GM12878 (cell line): ENCODE measurements around the gene LST1. TPM values are rescaled to one million over a fixed set of nuclear protein-coding genes. Genes with fewer than 3 reads are reported as not detected.

Experiments used
- ATAC-seq: fragments of 200-7000 bp; cut with Tn5 transposase; 3 replicates; pipeline ENCODE4 v1.9.1; 2020; ENCODE audit warnings: mild to moderate bottlenecking, moderate library complexity
- BruUV-seq: library from RNA; stranded (reverse); fragments of 400-500 nt; replicated peaks from 2 replicates; lab custom pipeline; 2021; lab: Mats Ljungman, UMichigan
- CTCF ChIA-PET: fragments of 300-600 bp; sonication (Branson Sonifier 250); formaldehyde crosslinking; extraction: SDS; loops from one replicate; lab custom pipeline; 2021; ENCODE audit warnings: inconsistent platforms; lab: Yijun Ruan, JAX
- POLR2A ChIA-PET: fragments of 350-600 bp; formaldehyde crosslinking; extraction: SDS; loops from one replicate; lab custom pipeline; 2021; ENCODE audit warnings: inconsistent platforms; lab: Charles Lee
- RAD21 ChIA-PET: fragments of 300-600 bp; sonication (Branson Sonifier 250); formaldehyde crosslinking; loops from one replicate; lab custom pipeline; 2023; ENCODE audit warnings: antibody characterized with exemption; ENCODE audit not compliant: unreplicated experiment; lab: Charles Lee
- SMC1A ChIA-PET: fragments of 300-600 bp; sonication (Branson Sonifier 250); formaldehyde crosslinking; loops from one replicate; lab custom pipeline; 2023; ENCODE audit not compliant: unreplicated experiment, uncharacterized antibody; lab: Charles Lee
- DNase-seq: peaks from one replicate; pipeline ENCODE4 v3.0.0-alpha.2; 2011; ENCODE audit warnings: low read depth, low spot score
- FAIRE-seq: peaks from 3 replicates; lab custom pipeline; 2011; peaks lifted over from hg19 to GRCh38; lab: Jason Lieb, UNC
- H2AFZ ChIP-seq: 2 replicates; pipeline ENCODE4 v1.6.0; 2011; ENCODE audit warnings: low read depth, low read length, control low read depth; ENCODE audit not compliant: control insufficient read depth
- H3K27ac ChIP-seq: 2 replicates; pipeline ENCODE4 v1.5.1; 2011; ENCODE audit warnings: control low read depth; ENCODE audit not compliant: control insufficient read depth, insufficient read depth
- H3K27me3 ChIP-seq, 2 experiments: replicated peaks in 1 of 2; 2 replicates each; pipeline versions ENCODE4 v1.6.0 to v1.6.1; 2011; ENCODE audit warnings: low read length in 1 of 2; ENCODE audit not compliant: control insufficient read depth in 2 of 2, insufficient read depth in 2 of 2
- H3K36me3 ChIP-seq, 2 experiments: 2 replicates each; pipeline ENCODE4 v1.5.1; 2011; ENCODE audit warnings: low read length in 1 of 2; ENCODE audit not compliant: control insufficient read depth in 2 of 2, insufficient read depth in 2 of 2
- H3K4me1 ChIP-seq: 2 replicates; pipeline ENCODE4 v1.6.1; 2011; ENCODE audit warnings: mild to moderate bottlenecking, low read length, moderate library complexity, mixed read lengths; ENCODE audit not compliant: control insufficient read depth, insufficient read depth
- H3K4me2 ChIP-seq: 2 replicates; pipeline ENCODE4 v1.6.0; 2011; ENCODE audit warnings: control low read depth; ENCODE audit not compliant: control insufficient read depth, insufficient read depth
- H3K4me3 ChIP-seq: fragments of 200-600 bp; sonication (generic); 2 replicates; pipeline ENCODE4 v1.5.1; 2016
- H3K79me2 ChIP-seq: 2 replicates; pipeline ENCODE4 v1.6.0; 2011; ENCODE audit warnings: low read length; ENCODE audit not compliant: control insufficient read depth, insufficient read depth
- H3K9ac ChIP-seq: 2 replicates; pipeline ENCODE4 v1.8.0; 2011; ENCODE audit warnings: low read length, control low read depth, mixed read lengths; ENCODE audit not compliant: control insufficient read depth, insufficient read depth
- H3K9me3 ChIP-seq: replicated peaks from 3 replicates; pipeline ENCODE4 v1.5.1; 2011; ENCODE audit warnings: mild to moderate bottlenecking, low read length; ENCODE audit not compliant: control insufficient read depth, insufficient read depth
- H4K20me1 ChIP-seq: 2 replicates; pipeline ENCODE4 v1.6.0; 2011; ENCODE audit not compliant: control insufficient read depth, insufficient read depth
- BMI1 ChIP-seq: fragments of 450-650 bp; IDR thresholded peaks from 2 replicates; pipeline ENCODE4 v1.6.1; 2016; ENCODE audit warnings: mild to moderate bottlenecking, moderate library complexity, borderline replicate concordance
- CHD4 ChIP-seq: fragments of 200-600 bp; sonication (generic); IDR thresholded peaks from 2 replicates; pipeline ENCODE4 v1.6.1; 2016; ENCODE audit warnings: mild to moderate bottlenecking
- FOXK2 ChIP-seq: fragments of 450-650 bp; IDR thresholded peaks from 2 replicates; pipeline ENCODE4 v1.6.1; 2017; ENCODE audit warnings: mild to moderate bottlenecking, moderate library complexity
- MEF2A ChIP-seq: IDR thresholded peaks from 2 replicates; pipeline ENCODE4 v1.6.1; 2011; ENCODE audit warnings: low read depth, mild to moderate bottlenecking, low read length, moderate library complexity; ENCODE audit not compliant: insufficient read depth
- MYC ChIP-seq: IDR thresholded peaks from 2 replicates; pipeline ENCODE4 v1.6.1; 2011; ENCODE audit warnings: mild to moderate bottlenecking, low read length, moderate library complexity, inconsistent platforms; ENCODE audit not compliant: insufficient read depth, insufficient replicate concordance, insufficient read length, severe bottlenecking
- NFYA ChIP-seq: IDR thresholded peaks from 2 replicates; pipeline ENCODE4 v1.6.1; 2011; ENCODE audit warnings: low read depth, mild to moderate bottlenecking, low read length, improper control_type of control experiment, borderline replicate concordance
- PAX5 ChIP-seq: IDR thresholded peaks from 2 replicates; pipeline ENCODE4 v1.6.1; 2011; ENCODE audit warnings: low read depth, low read length, borderline replicate concordance
- POLR2A ChIP-seq: IDR thresholded peaks from 2 replicates; pipeline ENCODE4 v1.6.1; 2011; ENCODE audit warnings: low read depth, mild to moderate bottlenecking, low read length
- RAD51 ChIP-seq: fragments of 450-650 bp; IDR thresholded peaks from 2 replicates; pipeline ENCODE4 v1.6.1; 2016; ENCODE audit warnings: moderate library complexity, mild to moderate bottlenecking, inconsistent platforms
- SP1 ChIP-seq: IDR thresholded peaks from one replicate; pipeline ENCODE4 v1.6.1; 2011; ENCODE audit warnings: low read depth, low read length
- TCF7 ChIP-seq: IDR thresholded peaks from 2 replicates; pipeline ENCODE4 v1.6.1; 2014; ENCODE audit warnings: antibody characterized with exemption, borderline replicate concordance
- ZBED1 ChIP-seq: IDR thresholded peaks from 2 replicates; pipeline ENCODE4 v1.6.1; 2016; ENCODE audit warnings: borderline replicate concordance
- ZNF622 ChIP-seq: fragments of 450-650 bp; IDR thresholded peaks from 2 replicates; pipeline ENCODE4 v1.6.1; 2017; ENCODE audit warnings: mild to moderate bottlenecking, inconsistent platforms
- WGBS: methylation state at CpG from one replicate; pipeline ENCODE4 v1.1.6; 2016; ENCODE audit warnings: low lambda C conversion rate; ENCODE audit not compliant: insufficient replicate concordance, insufficient coverage; ENCODE audit errors: missing lambda C conversion rate; 5-methylcytosine and 5-hydroxymethylcytosine counted together
- in situ Hi-C: fragments of 300-500 bp; cut with MboI; formaldehyde crosslinking; loops from 9 replicates; pipeline ENCODE4 v1.14.3; 2018; ENCODE audit warnings: mixed read lengths
- intact Hi-C: fragments of 100-400 bp; cut with micrococcal nuclease; formaldehyde crosslinking; loops from one replicate; pipeline ENCODE4 v1.14.2; 2022; ENCODE audit not compliant: unreplicated experiment
- polyA plus RNA-seq, 11 experiments: library from polyadenylated mRNA; depleted of rRNA in 4 of 11; unstranded in 6 of 11; stranded (reverse) in 5 of 11; fragments of >200 nt; fragmentation: Nextera tagmentation in 4 of 11; fragmentation: Illumina TruSeq in 1 of 11; extraction: Ambion mirVana in 4 of 11; extraction: Trizol in 1 of 11; gene quantifications; 1 replicate in 1 of 11; 2 replicates in 10 of 11; pipeline versions ENCODE4 v1.2.1 to v1.2.3, GENCODE V29; 2011 to 2016; ENCODE audit warnings: inconsistent platforms in 2 of 11, missing spikeins in 2 of 11, low read depth in 1 of 11
- total RNA-seq, 4 experiments: library from RNA; depleted of rRNA in 3 of 4; stranded (reverse); fragments of >200 nt in 3 of 4; fragmentation: Illumina TruSeq in 1 of 4; extraction: Trizol in 1 of 4; gene quantifications; 2 replicates each; pipeline versions ENCODE4 v1.2.1 to v1.2.3, GENCODE V29; 2013 to 2021
- TF ChIP-seq, protein P1 (sequence below): IDR thresholded peaks from 2 replicates; pipeline ENCODE4 v1.6.1; 2012; ENCODE audit warnings: low read depth, low read length, improper control_type of control experiment
- TF ChIP-seq, protein P2 (sequence below): fragments of 450-650 bp; conservative IDR thresholded peaks from 2 replicates; pipeline ENCODE4 v1.6.1; 2017; ENCODE audit warnings: mild to moderate bottlenecking, moderate library complexity
- TF ChIP-seq, protein P3 (sequence below): fragments of 450-650 bp; IDR thresholded peaks from 2 replicates; pipeline ENCODE4 v1.6.1; 2017; ENCODE audit warnings: mild to moderate bottlenecking, low read depth, inconsistent platforms; ENCODE audit not compliant: poor library complexity, severe bottlenecking

LST1 gene
- total and polyA plus RNA-seq, 10 of the 15 experiments (the other 5 are each of a cell fraction or from before 2014, with no cell fraction given) = 4.1 to 35.5 (median 16.4) TPM

DNA sequence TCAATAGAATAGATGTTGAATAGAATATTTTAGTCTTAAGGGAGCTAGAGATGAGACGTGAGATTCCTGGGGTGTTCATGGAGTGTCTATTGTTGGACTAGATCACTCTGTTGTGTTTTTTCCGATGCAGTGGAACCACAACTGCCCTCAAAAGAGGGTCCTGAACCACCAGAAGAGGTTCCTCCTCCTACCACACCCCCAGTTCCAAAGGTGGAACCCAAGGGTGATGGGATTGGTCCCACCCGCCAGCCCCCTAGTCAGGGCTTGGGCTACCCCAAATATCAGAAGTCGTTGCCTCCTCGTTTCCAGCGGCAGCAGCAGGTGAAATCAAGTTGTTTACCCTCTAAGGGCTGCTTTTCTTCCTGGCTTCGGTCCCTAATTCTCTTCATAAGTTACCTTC is 42.9 kb downstream of the LST1 start (continued):
- TF ChIP-seq BMI1 (no peak), FOXK2 (no peak)
- TF ChIP-seq, protein P1, sequence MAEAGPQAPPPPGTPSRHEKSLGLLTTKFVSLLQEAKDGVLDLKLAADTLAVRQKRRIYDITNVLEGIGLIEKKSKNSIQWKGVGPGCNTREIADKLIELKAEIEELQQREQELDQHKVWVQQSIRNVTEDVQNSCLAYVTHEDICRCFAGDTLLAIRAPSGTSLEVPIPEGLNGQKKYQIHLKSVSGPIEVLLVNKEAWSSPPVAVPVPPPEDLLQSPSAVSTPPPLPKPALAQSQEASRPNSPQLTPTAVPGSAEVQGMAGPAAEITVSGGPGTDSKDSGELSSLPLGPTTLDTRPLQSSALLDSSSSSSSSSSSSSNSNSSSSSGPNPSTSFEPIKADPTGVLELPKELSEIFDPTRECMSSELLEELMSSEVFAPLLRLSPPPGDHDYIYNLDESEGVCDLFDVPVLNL = no peak

DNA sequence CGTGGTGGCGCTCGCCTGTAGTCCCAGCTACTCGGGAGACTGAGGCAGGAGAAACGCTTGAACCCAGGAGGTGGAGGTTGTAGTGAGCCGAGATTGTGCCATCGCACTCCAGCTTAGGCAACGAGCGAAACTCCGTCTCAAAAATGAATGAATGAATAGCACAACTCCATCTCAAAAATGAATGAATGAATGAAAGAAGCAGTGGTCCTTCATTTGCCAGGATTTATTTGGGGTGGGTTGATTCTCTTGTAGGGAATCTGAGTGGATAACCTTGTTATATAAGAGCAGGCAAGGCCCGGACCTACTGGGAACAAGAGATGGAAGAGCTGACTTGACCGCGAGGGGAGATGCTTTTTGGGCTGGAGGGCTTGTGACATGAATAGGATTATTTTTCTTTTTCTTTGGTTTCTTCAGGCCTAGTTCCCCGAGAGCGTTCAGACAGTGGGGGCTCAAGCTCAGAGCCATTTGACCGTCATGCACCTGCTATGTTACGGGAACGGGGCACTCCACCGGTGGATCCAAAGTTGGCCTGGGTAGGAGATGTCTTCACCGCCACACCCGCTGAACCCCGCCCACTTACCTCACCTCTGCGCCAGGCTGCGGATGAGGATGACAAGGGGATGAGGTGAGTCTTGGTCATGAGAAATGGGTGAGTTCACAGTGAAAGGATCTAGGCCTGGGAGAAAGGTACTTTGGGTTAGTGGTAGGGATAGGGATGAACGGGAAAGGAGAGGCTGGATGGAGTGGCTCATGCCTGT is 44.3 kb downstream of the LST1 start:
- ChIA-PET RAD21 (interaction anchor here (0.6 kb wide), 1 partner anchor 199 kb away, joined by 3 read pairs; no protein-coding TSS in a partner anchor), SMC1A (no interaction called here), CTCF (no interaction called here), POLR2A (no interaction called here)
- Histone ChIP-seq H3K27ac (no peak overlapping the region), H3K4me2 (no peak overlapping the region), H4K20me1 (no peaks in the 10 kb centered on the region), H2AFZ (no peak overlapping the region), H3K9ac (no peak overlapping the region), H3K27me3 (no peaks in the 10 kb centered on the region), H3K4me3 (no peak overlapping the region), H3K4me1 (no peaks in the 10 kb centered on the region), H3K36me3 (peaks cover 49 to 68% of the 10 kb centered on the region in 2 experiments), H3K79me2 (no peaks in the 10 kb centered on the region; the same call in none of the 2 replicates), H3K9me3 (no peaks in the 10 kb centered on the region)
- in situ Hi-C loops (no loop called here), intact Hi-C loops (no loop called here)
- DNase-seq = no peak
- BruUV-seq = no TSS peak
- FAIRE-seq = no peak
- no peak for ATAC-seq
- 96% methylated on average over 25 of the region's 25 CpGs for WGBS
- TF ChIP-seq, protein P2, sequence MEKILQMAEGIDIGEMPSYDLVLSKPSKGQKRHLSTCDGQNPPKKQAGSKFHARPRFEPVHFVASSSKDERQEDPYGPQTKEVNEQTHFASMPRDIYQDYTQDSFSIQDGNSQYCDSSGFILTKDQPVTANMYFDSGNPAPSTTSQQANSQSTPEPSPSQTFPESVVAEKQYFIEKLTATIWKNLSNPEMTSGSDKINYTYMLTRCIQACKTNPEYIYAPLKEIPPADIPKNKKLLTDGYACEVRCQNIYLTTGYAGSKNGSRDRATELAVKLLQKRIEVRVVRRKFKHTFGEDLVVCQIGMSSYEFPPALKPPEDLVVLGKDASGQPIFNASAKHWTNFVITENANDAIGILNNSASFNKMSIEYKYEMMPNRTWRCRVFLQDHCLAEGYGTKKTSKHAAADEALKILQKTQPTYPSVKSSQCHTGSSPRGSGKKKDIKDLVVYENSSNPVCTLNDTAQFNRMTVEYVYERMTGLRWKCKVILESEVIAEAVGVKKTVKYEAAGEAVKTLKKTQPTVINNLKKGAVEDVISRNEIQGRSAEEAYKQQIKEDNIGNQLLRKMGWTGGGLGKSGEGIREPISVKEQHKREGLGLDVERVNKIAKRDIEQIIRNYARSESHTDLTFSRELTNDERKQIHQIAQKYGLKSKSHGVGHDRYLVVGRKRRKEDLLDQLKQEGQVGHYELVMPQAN = no peak
- no peak for TF ChIP-seq MEF2A
- TF ChIP-seq NFYA = no peak
- TF ChIP-seq CHD4 = no peak
- TF ChIP-seq MYC = no peak
- TF ChIP-seq TCF7 = no peak
- TF ChIP-seq POLR2A = no peak; the same call in 1 of the 2 replicates
- TF ChIP-seq PAX5 = no peak
- no peak for TF ChIP-seq RAD51
- TF ChIP-seq, protein P3, sequence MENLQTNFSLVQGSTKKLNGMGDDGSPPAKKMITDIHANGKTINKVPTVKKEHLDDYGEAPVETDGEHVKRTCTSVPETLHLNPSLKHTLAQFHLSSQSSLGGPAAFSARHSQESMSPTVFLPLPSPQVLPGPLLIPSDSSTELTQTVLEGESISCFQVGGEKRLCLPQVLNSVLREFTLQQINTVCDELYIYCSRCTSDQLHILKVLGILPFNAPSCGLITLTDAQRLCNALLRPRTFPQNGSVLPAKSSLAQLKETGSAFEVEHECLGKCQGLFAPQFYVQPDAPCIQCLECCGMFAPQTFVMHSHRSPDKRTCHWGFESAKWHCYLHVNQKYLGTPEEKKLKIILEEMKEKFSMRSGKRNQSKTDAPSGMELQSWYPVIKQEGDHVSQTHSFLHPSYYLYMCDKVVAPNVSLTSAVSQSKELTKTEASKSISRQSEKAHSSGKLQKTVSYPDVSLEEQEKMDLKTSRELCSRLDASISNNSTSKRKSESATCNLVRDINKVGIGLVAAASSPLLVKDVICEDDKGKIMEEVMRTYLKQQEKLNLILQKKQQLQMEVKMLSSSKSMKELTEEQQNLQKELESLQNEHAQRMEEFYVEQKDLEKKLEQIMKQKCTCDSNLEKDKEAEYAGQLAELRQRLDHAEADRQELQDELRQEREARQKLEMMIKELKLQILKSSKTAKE = no peak
- TF ChIP-seq ZBED1 = no peak
- TF ChIP-seq SP1 = no peak
- TF ChIP-seq ZNF622 = no peak
